ENCODE results near the gene SRA1.

Gene SRA1

GRCh38 chr5:140565024-140565779 is 7.9 kb upstream of the SRA1 start:
- H3K27me3 Mint-ChIP-seq, result no peaks in the 10 kb centered on the region
- peaks cover 43% of the 10 kb centered on the region for H3K36me3 Mint-ChIP-seq (ENCODE audit: low read depth)
- H3K4me3 Mint-ChIP-seq, result peak overlapping the region; percentile 99
- no peaks in the 10 kb centered on the region for H3K9me3 Mint-ChIP-seq
- peak overlapping the region; percentile 97 for H3K27ac Mint-ChIP-seq
- peaks cover 60% of the 10 kb centered on the region for H3K4me1 Mint-ChIP-seq (ENCODE audit: low read depth)

GRCh38 chr5:140564196-140565023 is 7.1 kb upstream of the SRA1 start, which contains the start of the genes APBB3 and SLC35A4:
TSS of gene APBB3 (minus strand) at chr5:140564598. CDS start at chr5:140564245, 353 bp downstream.
TSS of gene SLC35A4 (plus strand) at chr5:140564828. CDS start at chr5:140567170, 2,342 bp downstream.
- Mint-ChIP-seq H3K27me3 (no peaks in the 10 kb centered on the region), H3K27ac (peak within 1 kb of the TSS; percentile 97), H3K4me3 (peak within 1 kb of the TSS; percentile 99), H3K4me1 (ENCODE audit: low read depth) (peaks cover 52% of the 10 kb centered on the region), H3K9me3 (no peaks in the 10 kb centered on the region), H3K36me3 (ENCODE audit: low read depth) (peaks cover 42% of the 10 kb centered on the region)

- Mint-ChIP-seq H3K4me1 (ENCODE audit: low read depth) (peaks cover 44% of the 10 kb centered on the region), H3K27me3 (no peaks in the 10 kb centered on the region), H3K4me3 (peak overlapping the region; percentile 99), H3K9me3 (no peaks in the 10 kb centered on the region), H3K27ac (peak overlapping the region; percentile 81), H3K36me3 (ENCODE audit: low read depth) (peaks cover 37% of the 10 kb centered on the region)
Observed at GRCh38 chr5:140563596-140563995, 6.3 kb upstream of the SRA1 start.

DNA sequence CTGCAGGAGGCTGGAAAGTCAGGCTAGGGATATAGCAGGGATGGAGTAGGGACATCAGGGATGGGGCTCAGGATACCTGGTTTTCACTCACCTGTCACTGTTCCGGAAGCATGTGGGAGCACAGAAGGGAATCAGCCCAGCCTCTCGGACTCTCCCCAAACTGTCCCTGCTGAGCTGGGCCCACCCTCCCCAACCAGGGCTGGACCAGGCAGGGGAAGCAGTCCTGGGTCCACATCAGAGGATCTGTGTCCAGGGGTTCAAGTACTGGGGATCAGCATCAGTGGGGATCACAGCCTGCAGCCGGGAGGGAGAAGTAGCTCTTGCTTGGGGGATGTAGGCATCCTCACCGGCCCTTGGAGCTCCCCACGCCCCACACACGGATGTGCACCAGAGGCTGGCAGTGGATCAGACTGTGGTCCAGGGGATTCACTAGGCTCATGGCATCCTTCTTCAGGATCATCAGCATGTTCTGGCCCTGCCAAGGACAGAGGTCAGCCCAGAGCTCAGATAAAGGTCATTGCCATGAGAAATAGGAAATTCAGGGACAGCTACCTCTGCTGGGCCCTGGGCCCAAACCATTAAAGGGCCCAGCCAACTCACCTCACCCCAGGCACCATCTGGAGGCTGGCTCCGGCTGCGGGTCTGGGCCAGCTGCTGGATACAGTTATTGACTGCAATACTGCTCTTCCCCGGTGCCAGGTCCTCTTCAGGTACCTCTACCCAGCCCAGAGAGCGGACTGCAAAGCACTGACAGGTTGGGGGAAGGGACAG is 4.7 kb upstream of the SRA1 start:
- H3K4me1 Mint-ChIP-seq (ENCODE audit: low read depth), result peaks cover 41% of the 10 kb centered on the region
- no peaks in the 10 kb centered on the region for H3K9me3 Mint-ChIP-seq
- H3K36me3 Mint-ChIP-seq (ENCODE audit: low read depth), result peaks cover 20% of the 10 kb centered on the region
- no peaks in the 10 kb centered on the region for H3K27me3 Mint-ChIP-seq
- H3K4me3 Mint-ChIP-seq, result no peak overlapping the region
- H3K27ac Mint-ChIP-seq, result no peak overlapping the region

DNA sequence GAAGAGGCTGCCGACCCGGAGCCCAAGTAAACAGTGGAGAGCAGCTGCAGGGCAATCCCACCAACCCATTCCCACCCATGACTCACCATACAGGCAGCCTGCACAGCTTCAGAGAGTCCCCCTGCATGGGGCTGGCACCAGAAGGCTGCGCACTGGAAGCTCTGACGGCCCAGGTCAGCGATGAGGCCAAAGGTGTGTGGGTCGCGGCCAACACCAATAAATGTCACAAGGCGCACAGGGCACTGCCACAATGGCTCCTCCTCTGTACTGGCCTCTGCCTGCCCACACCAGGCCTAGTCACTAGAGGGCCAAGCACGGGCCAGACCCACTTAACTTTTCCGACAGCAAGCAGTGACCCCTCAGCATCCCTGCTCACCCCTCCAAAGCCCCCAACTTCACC is 3.0 kb upstream of the SRA1 start:
- Mint-ChIP-seq H3K4me1 (ENCODE audit: low read depth) (peaks cover 41% of the 10 kb centered on the region), H3K9me3 (no peaks in the 10 kb centered on the region), H3K27ac (no peak overlapping the region), H3K36me3 (ENCODE audit: low read depth) (peaks cover 21% of the 10 kb centered on the region), H3K4me3 (no peak overlapping the region), H3K27me3 (no peaks in the 10 kb centered on the region)

- Mint-ChIP-seq H3K4me3 (no peak overlapping the region), H3K27ac (no peak overlapping the region), H3K36me3 (ENCODE audit: low read depth) (peaks cover 26% of the 10 kb centered on the region), H3K4me1 (ENCODE audit: low read depth) (peaks cover 49% of the 10 kb centered on the region), H3K27me3 (no peaks in the 10 kb centered on the region), H3K9me3 (no peaks in the 10 kb centered on the region)
Observed at GRCh38 chr5:140558542-140558941, 1.3 kb upstream of the SRA1 start.

- Mint-ChIP-seq H3K9me3 (no peaks in the 10 kb centered on the region), H3K27me3 (no peaks in the 10 kb centered on the region), H3K4me3 (peak overlapping the region; percentile 93), H3K27ac (peak overlapping the region; percentile 93), H3K36me3 (ENCODE audit: low read depth) (peaks cover 32% of the 10 kb centered on the region), H3K4me1 (ENCODE audit: low read depth) (peaks cover 51% of the 10 kb centered on the region)
Observed at GRCh38 chr5:140557965-140558364, 692 bp upstream of the SRA1 start.

DNA sequence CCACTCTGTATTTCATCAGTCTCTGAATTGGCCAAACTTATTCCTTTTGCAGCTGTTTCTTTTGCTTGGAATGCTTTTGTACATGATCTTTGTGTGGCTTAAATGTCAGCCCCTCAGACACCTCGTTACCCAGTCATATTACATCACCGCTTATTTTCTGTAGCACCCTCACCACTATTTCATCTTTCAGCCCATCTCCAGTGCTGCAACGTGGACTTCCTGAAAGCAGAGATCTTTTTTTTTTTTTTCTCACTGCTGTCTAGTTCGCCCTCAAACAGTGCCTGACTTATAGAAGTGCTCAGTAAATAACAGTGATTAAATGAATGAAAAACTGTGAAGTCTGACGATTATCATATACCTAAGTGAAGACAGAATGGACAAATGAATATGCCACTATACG is 835 bp downstream of the SRA1 start:
- H3K9me3 Mint-ChIP-seq, result no peaks in the 10 kb centered on the region
- H3K4me3 Mint-ChIP-seq, result peak overlapping the region; percentile 93
- peaks cover 50% of the 10 kb centered on the region for H3K4me1 Mint-ChIP-seq (ENCODE audit: low read depth)
- no peaks in the 10 kb centered on the region for H3K27me3 Mint-ChIP-seq
- peak overlapping the region; percentile 89 for H3K27ac Mint-ChIP-seq
- peaks cover 38% of the 10 kb centered on the region for H3K36me3 Mint-ChIP-seq (ENCODE audit: low read depth)

GRCh38 chr5:140555747-140556312 is 1.4 kb downstream of the SRA1 start:
- peaks cover 55% of the 10 kb centered on the region for H3K4me1 Mint-ChIP-seq (ENCODE audit: low read depth)
- peaks cover 43% of the 10 kb centered on the region for H3K36me3 Mint-ChIP-seq (ENCODE audit: low read depth)
- peak overlapping the region; percentile 89 for H3K27ac Mint-ChIP-seq
- H3K9me3 Mint-ChIP-seq, result no peaks in the 10 kb centered on the region
- no peaks in the 10 kb centered on the region for H3K27me3 Mint-ChIP-seq
- peak overlapping the region; percentile 93 for H3K4me3 Mint-ChIP-seq

- Mint-ChIP-seq H3K27ac (peak overlapping the region; percentile 93), H3K4me3 (peak overlapping the region; percentile 93), H3K27me3 (no peaks in the 10 kb centered on the region), H3K4me1 (ENCODE audit: low read depth) (peaks cover 68% of the 10 kb centered on the region), H3K9me3 (no peaks in the 10 kb centered on the region), H3K36me3 (ENCODE audit: low read depth) (peaks cover 55% of the 10 kb centered on the region)
Observed at GRCh38 chr5:140554454-140554853, 2.8 kb downstream of the SRA1 start.

DNA sequence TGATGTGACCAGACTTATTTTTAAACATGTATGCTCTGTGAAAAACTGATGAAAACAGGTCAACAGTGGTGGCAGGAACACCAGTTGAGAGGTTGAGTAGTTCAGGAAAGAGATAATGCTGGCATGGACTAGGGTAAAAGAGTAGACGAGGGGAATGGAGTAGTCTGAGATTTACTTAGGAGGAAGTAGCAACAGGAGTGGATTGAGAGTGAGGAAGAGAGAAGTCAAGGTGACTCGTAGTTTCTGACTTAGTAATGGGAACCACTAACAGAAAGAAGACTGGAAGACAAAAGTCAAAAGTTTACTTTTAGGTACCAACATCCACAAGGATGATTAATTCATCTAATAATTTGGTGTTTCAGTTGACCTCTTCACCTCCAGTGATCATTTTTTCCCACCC is 3.6 kb downstream of the SRA1 start:
- Mint-ChIP-seq H3K4me3 (peak overlapping the region; percentile 93), H3K9me3 (no peaks in the 10 kb centered on the region), H3K36me3 (ENCODE audit: low read depth) (peaks cover 61% of the 10 kb centered on the region), H3K27ac (peak overlapping the region; percentile 93), H3K4me1 (ENCODE audit: low read depth) (peaks cover 76% of the 10 kb centered on the region), H3K27me3 (no peaks in the 10 kb centered on the region)

- Mint-ChIP-seq H3K4me1 (ENCODE audit: low read depth) (peaks cover 86% of the 10 kb centered on the region), H3K36me3 (ENCODE audit: low read depth) (peaks cover 68% of the 10 kb centered on the region), H3K27me3 (no peaks in the 10 kb centered on the region), H3K27ac (peak overlapping the region; percentile 9), H3K9me3 (no peaks in the 10 kb centered on the region), H3K4me3 (no peak overlapping the region)
Observed at GRCh38 chr5:140551872-140552271, 5.4 kb downstream of the SRA1 start.

DNA sequence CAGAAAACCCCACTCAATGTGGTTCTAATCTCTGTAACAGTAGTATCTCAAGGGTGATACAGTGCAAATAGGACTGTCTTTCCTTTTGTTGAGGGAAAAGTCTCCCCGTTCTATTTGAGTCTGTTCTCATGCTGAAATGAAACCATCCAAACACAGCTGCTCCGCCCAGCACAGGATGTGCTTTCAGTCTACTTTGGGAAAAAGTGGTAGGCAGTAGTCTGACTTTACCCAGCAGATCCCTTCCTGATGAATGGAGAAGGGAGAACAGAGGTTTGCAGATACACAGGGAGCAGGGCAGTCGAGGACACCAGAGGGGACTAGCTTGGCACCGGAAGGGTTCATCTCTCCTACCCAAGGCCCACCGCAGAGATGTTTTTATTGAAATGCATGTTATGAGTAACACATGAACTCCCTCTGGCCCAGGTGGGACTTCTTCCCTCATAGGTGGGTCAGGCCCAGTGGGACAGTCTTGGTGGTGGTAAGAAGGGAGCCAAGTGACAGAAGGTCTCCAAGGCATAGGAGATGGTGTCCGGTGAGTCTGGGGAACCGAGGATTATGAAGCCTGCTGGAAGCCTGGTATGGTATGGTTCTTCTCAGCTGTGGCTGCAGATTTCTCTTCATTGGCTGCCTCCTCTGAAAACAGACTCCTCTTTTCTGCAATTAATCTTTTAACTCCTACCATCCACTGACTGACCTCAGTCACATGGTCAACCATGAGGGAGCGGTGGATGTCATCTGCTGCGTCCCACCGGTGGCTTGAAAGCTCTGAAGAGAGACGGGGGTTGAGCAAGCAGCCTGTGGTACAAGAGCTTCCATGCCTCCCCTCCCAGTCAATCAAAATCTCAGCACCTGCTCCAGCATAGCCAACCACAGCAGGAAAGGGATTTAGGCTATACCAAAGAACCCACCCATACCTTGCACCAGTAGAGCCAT is 6.9 kb downstream of the SRA1 start:
- Mint-ChIP-seq H3K27ac (peak overlapping the region; percentile 20), H3K36me3 (ENCODE audit: low read depth) (peaks cover 56% of the 10 kb centered on the region), H3K9me3 (no peaks in the 10 kb centered on the region), H3K4me1 (ENCODE audit: low read depth) (peaks cover 77% of the 10 kb centered on the region), H3K27me3 (no peaks in the 10 kb centered on the region), H3K4me3 (no peak overlapping the region)
